NCI-H2227 treated with DMSO at 0.1 percent for 48 hours (cell line): Measurements from ENCODE around the gene ARL14EPL.

Experiments
- DNase-seq: peaks from one replicate; lab custom pipeline; 2025; lab: John Stamatoyannopoulos, UW

The ARL14EPL gene

GRCh38 chr5:116032094-116032517, at the start of gene ARL14EPL:
Gene ARL14EPL, plus strand, starts transcription at chr5:116032472. Its CDS starts 18,994 bp downstream, at chr5:116051466.
- no peak for DNase-seq

- DNase-seq, result no peak
These were observed 48.8 kb upstream of the ARL14EPL start for GRCh38 chr5:115983519-115983918.

GRCh38 chr5:115985802-115986757, 46.2 kb upstream of the ARL14EPL start:
- DNase-seq, result no peak

GRCh38 chr5:115988002-115988401, 44.3 kb upstream of the ARL14EPL start:
- no peak for DNase-seq

- no peak for DNase-seq
These were observed 39.4 kb upstream of the ARL14EPL start for GRCh38 chr5:115992848-115993350.

DNA sequence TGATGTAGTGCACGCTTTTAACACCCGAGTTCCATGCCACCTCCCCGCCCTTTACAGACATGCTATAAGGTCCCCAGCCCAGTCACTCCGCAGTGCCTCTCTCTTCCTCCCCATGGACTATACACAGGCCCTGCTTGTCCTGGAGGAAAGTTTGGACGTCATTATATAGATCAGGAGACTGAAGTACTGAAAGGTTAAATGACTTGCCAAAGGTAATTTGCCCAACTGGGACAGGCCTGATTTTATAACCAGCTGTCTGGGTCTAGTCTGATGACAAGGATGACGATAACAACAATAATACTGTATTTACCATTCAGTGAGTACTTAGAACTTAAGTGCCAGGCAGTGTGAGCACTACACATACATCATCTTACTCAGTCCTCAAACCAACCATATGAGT, 36.9 kb upstream of the ARL14EPL start:
- DNase-seq, result no peak

DNA sequence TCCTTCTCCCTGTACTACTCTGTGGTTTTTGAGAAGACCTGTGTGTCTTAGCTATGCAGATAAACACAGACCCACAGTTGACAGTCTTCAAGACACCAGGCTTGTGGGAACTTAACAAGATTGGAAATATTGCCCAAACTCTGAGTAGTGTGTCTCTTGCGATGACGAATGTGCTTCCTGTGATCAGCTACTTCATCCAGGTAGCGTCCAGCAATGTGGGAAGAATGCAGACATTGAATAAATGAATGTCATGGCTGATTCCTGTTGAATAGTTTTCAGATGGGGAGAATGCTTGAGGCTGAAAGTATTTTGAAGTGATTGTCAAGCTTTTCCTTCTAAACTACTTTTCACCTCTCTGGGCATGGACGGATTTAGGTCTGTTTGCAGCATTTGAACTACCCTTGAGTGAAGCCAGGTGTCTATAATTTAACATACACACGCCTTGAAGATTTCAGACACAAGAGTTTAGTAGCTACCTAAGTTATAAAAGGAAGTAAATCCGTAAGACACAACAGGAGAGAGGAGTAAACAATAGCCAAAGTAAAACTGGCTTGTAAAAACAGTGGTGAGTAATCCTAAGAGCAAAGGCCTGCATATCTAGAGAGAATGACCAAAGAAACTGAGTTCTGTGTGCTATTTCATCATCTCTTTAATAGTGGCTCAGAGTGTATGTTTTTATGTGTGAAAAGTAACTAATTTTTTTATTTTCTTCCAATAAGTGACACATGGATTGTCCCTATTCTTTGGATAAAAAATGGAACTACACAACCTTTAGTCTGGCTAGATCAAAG, 30.0 kb upstream of the ARL14EPL start:
- no peak for DNase-seq

DNA sequence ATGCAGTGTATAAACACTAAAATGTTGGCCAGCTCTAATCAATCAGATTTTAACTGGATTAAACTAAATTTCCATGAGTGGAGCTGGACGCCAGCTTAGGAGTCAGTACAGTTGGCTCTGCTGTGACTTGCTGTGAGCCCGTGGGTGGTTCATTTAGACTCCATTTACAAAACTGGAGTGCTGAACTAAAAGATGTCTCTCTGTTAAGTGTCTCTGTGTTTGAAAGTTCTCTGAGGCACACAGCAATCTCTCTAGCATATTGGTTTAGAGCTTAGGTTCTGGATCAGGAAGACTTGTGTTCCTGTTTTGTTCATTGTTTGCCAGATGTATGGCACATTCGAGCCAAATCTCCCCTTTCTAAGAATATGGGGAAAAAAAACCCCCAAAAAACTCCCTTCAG, 28.0 kb upstream of the ARL14EPL start:
- no peak for DNase-seq

GRCh38 chr5:116009806-116010205, 22.5 kb upstream of the ARL14EPL start:
- DNase-seq, result no peak

DNA sequence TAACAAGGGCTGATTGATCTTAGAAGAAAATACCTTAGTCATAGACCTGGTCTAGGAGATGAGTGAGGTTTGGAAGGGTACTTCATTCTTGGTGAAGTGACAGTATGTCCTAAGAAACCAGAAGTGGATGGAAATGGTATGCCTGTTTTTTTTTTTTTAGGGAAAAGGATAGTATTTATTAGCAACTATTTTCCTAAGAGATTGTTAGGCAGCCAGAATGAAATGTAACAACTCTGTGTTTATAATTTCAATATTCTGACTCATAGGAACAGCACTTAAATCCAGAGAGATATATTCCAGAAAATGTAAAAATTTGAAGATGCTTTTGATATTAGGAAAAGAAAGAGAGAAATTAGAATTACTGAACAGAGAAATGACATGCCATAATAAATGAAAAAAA, 21.2 kb upstream of the ARL14EPL start:
- DNase-seq, result no peak

- DNase-seq, result no peak
These were observed 19.0 kb upstream of the ARL14EPL start for GRCh38 chr5:116013207-116013785.

GRCh38 chr5:116013936-116014335, 18.3 kb upstream of the ARL14EPL start:
- DNase-seq, result no peak

DNA sequence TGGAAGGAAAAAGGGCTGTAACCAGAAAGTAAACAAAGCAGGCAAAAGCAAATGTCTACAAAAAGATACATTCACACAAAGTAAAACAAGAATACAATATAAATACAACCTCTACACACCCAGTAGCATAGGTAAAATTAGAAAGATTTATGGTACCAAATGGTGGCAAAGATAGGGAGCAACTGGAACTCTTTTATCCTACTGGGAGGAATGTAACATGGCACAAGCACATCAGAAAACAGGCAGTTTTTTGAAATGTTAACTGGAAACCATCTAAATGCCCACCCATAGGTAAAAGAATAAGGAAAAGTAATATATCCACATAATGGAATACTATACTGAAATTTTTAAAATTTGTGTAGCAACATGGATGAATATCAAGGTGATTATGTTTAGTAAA, 8.7 kb upstream of the ARL14EPL start:
- no peak for DNase-seq

DNA sequence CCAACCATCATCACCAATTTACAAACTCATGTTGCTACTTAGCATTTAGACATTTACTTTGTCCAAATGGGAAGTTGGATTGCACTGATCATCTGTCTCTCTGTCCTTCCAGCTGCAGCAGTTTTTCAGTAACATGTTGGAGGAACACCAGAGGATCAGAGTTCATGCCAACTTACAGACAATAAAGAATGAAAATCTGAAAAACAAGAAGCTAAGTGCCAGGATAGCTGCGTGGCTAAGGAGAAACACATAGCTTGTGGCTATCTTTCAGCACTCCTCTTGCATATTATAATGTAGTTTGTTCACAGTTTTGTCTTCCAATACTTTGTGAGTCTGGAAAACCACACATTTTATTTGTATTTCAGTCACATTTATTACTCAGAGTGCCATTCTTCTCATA, 6.4 kb upstream of the ARL14EPL start:
- no peak for DNase-seq

DNA sequence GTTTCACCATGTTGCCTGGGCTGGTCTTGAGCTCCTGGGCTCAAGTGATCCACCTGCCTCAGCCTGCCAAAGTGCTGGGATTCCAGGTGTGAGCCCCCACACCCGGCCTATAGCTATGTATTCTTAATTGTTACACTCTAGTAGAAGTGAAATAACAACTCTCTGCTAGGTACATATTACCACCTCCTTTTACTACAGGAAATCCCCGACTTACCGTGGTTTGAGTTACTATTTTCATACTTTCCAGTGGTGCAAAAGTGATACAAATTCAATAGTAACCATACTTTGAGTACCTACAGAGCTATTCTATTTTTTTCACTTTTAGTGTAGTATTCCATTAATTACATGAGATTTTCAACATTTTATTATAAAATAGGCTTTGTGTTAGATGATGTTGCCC, 719 bp downstream of the ARL14EPL start:
- no peak for DNase-seq

DNA sequence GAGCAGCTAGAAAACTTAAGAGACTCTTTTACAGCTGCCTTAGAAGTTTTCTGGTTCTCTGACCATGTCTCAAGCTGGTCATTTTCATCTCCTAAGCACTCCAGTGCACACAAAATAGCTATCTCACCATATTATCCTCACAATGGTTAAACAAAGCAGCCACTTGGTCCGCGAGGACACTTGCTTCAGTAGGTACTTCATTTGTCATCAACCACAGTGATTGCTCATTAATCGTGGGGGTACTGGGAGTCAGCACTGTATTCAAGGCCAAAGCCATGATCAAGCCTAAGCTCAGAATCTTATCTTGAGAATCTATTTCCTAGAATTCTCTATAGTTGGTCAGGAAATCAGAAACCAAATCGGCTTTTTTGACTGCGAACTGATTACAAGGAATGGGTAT, 2.9 kb downstream of the ARL14EPL start:
- no peak for DNase-seq

GRCh38 chr5:116037236-116037822, 5.1 kb downstream of the ARL14EPL start:
- DNase-seq, result no peak

GRCh38 chr5:116038817-116039216, 6.5 kb downstream of the ARL14EPL start:
- DNase-seq, result no peak

DNA sequence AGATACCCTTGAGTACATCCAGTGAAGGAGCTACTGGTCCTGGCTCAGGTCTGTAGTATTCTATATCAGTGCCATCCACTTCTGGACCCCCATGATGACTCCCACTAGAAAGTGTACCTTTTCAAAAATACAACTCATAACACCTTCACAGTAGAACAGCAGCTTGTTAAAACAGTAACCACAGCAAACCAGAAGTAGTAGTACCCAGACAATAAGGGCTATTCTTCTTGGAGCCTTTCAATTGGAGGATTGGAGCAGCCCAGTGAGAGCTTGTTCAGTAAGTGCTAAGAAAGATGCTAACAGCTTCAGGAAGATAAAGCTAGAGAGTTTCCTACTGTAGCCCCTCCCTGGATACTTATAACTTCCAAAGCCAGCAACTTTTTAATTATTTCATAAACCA, 10.1 kb downstream of the ARL14EPL start:
- DNase-seq, result no peak

DNA sequence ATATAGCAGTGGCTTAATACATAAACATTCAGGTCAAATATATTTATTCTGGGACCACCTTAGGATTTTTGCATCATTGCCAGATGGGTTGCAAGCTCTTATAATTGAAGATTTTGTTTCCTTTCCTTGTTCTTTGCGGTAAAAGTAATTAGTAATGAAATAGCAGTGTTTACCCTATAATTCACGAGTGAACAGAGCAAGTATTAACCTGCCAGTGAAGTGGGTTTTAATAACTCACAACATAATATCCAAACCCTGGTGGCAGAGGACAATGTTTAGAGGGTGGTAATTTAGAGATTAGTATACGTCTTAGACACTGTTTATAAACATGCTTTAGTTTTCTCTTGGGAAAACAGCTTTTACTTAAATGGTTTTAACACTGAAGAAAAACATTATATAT, 11.8 kb downstream of the ARL14EPL start:
- no peak for DNase-seq

GRCh38 chr5:116045821-116046220, 13.5 kb downstream of the ARL14EPL start:
- no peak for DNase-seq

DNA sequence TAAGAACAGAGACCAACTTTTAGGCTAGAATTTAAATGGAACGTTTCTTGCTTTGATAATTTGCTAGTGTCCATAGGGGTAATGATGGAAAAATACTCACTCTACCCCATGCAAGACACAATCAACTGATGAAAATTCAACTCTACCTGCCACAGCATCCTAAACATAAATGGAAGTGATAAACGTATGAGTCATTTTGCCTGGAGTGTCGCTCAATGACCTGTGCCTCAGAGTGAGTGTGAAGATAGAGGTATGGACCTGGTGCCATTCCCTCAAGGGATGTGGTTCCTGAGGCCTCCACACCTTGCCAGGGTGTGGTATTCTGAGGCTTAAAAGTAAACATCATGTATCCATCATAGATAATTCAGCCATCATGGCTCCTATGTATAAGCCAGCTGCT, 14.0 kb downstream of the ARL14EPL start:
- DNase-seq, result no peak
